HPDE6-E6E7 (cell line): ENCODE data around the gene EPHB2.
"Not testable (repeated sequence)": the region's sequence is repeated elsewhere in the genome, so short reads cannot be mapped to it uniquely, and the experiment has no call there.

Experiments used
- DNase-seq: peaks from one replicate; pipeline ENCODE4 v3.0.0; 2011; ENCODE audit warnings: missing footprints; ENCODE audit errors: extremely low spot score

EPHB2 gene

DNA sequence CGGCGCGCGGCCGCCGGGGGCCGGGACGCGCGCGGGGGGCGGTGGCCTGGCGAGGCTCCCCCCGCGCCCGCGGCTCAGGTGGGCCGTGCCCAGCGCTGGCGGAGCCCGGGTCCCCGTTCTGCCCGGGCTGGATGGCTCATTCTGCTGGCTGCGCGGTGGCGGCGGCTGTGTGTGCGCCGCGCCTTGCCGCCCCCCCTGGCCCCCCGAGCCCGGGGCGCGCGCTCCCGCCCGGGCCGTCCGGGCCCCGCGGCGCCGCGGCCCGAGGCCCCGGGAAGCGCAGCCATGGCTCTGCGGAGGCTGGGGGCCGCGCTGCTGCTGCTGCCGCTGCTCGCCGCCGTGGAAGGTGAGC is at the start of gene EPHB2:
Gene EPHB2 (plus strand): TSS at position 139 of the 349 bp plus-strand sequence. CDS start 144 bp downstream, at position 283.
- peak; percentile 57 for DNase-seq

DNA sequence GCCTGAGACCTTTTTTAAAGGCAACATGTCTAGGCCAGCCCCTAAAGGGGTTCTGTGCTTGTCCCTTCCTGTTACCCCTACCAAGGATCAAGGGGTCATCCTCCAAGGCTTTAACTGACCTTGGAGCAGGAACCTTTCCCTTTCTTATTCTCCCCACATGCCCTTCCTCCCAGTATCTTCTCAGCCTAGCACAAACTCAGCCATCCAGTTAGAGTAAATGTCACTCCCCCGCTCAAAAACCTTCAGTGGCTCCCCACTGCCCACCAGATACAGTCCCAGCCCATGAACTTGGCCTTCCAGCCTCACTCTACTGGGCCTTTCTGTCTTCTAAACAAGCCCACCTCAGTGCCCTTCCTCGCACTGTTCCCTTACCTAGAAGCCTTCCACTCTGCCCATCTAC is 48.8 kb upstream of the EPHB2 start:
- DNase-seq, result no peak

DNA sequence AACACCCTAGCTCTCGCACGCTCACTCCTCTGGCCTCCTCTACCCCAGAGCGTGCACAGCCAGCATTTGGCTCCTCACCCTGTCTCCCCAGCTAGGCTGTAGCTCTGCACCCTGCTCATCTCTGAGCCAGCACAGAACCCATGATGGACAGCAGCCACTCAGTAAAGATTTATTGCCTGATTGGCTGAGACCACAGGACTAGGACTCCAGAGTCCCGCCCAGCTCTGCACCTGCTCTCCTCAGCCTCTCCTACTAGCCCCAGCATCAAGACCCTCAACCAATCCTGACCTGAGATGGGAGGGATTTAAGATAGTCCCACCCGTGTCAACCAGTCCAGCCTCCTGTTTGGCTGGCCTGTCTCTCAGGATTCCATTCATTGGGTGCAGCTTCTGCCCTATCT is 48.3 kb upstream of the EPHB2 start:
- DNase-seq, result no peak

DNA sequence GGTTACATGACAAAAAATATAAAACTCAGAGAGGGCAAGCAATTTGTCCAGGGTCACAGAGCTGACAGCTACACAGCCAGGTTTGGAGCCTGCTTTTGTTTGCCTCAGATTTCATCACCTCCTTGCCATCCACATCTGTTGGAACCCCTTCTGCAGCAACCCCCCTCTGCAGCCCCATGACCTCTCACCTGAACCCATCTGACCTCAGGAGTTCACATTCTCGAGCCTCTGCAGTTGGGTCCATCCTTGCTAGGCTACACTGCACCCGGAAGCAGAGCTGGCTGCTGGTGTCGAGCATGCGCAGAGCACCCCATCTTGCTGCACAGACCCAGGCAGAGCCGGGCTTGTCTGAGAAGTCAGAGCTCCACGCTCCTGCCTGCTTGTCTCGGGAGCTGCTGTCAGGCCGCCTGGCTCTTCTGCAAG is 47.6 kb upstream of the EPHB2 start:
- DNase-seq, result no peak

DNA sequence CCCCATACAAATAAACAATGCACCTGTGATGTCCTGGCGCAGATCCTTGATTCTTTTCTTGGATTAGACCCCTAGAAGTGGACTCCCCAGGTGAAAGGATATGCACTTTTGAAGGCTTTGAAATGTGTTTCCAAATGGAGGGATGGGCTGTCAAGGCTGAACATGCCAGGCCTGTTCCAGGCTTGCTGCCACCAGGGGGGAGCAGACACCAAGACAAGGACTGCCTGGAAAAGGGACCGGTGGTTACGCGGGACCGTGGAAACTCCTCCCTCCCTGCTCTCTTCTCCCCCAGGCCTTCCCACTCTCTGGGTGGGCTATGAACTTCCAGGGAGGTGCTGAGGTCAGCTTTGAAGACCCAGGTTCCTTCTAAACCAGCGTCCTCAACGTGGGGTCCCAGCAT is 44.9 kb upstream of the EPHB2 start:
- peak; percentile 64 for DNase-seq

DNA sequence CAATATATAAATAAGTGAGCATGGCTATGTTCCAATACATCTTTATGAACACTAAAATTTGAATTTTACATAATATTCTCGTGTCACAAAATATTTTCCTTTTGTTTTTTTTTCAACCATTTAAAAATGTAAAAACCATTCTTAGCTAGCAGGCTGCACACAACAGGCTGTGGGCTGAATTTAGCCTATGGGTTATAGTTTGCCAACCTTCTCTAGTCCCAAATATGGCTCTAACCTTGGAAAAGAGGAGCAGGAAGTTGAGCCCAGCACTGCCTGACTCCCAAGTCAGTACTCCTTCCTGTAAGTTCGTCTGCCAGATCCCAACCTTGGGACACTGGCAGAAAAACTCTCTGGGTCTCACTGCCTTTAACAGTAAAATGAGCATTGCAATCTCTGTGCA is 44.2 kb upstream of the EPHB2 start:
- no peak for DNase-seq

DNA sequence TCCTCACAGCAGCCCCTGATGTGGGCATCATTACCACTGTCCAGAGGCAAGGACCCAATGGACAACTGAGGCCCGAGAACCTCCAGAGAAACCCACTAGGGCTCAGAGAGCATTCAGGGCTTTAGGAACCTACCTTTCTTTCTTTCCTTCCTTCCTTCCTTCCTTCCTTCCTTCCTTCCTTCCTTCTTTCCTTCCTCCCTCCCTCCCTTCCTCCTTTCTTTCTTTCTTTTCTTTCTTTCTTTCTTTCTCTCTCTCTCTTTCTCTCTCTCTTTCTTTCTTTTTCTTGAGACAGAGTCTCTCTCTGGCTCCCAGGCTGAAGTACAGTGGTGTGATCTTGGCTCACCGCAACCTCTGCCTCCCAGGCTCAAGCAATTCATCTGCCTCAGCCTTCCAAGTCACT is 41.8 kb upstream of the EPHB2 start:
- not testable (repeated sequence) for DNase-seq

DNA sequence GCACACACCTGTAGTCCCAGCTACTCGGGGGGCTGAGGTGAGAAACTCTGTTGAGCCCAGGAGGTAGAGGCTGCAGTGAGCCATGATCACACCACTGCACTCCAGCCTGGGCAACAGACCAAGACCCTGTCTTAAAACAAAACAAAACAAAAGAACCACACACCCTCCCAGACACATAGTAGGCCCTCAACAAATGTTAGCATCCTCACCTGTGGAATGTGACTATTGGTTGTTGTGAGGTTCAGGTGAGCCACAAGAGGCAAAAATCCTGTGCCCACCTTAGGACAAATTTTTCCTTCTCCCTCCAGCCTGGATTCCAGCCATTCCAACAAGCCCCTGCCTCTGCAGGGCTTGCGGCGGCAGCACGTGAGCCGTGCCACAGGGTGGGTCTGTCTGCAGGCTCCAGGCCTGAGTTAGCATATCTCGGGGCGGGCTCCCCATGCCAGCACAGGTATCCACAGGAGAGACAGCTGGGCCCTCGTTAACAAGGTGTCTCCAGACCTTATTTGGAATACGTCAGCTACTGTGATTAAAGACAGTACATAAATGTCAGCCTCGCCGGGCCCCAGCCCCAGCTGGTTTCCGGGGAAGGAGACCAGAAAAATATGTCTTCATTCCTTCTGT is 40.2 kb upstream of the EPHB2 start:
- DNase-seq, result no peak

DNA sequence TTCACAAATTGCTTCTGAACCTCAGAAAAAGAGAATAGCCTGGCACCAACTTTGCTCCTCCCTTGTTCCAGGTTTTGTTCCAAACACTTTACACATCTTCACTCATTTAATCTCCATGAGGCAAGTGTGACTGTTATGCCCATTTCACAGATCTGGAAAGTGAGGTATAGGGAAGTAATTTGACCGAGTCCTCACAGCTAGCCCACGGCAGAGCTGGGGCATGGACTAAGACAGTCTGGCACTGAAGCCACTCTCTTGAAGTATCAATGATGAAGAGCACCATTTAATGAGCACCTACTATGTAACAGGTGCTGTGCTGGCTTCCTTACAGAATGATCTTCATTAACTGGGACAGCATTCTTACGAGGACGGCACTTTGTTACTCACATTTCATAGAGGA is 38.6 kb upstream of the EPHB2 start:
- no peak for DNase-seq

DNA sequence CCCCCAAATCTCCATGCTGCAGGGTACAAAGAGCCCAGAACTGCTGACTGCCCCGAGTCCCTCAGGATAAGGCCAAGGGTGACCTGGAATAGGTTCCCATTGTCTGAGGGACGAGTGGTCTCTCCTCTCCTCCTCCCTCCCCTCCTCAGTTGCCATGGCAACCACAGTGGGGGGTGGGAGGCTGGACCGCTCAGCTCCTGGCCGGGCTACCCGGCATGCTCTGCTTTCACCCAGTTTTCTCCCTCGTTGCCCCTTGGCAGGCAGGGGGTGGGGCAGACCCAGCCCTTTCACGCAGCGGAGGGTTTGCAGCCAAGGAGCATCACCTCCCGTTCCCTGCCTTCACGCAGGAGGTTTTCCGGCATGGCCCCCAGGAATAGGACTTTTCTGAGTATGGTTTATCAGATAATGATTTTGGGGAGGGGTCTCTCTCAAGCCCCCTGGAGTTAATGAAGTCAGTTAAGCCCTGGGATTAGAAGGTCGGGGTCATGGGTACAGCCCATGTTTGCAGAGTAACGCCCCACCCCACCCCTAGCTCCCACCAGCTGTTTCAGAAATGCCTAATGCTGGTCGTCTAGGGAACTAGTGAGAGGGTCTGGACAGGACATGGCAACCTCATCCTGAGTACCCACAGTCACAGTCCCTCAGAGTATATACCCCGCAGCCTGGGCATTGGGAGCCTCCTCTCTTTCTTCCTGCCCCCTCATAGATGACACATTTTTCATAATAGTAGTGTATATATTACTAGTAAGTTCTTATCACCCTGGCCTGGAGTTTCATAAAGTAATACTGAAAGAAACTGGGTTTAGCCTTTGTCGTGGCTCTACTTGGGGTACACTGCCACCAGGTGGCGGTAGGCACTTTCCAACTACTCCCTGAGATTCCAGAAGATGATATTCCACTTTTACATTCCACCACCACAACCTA is 36.9 kb upstream of the EPHB2 start:
- peak; percentile 44 for DNase-seq

DNA sequence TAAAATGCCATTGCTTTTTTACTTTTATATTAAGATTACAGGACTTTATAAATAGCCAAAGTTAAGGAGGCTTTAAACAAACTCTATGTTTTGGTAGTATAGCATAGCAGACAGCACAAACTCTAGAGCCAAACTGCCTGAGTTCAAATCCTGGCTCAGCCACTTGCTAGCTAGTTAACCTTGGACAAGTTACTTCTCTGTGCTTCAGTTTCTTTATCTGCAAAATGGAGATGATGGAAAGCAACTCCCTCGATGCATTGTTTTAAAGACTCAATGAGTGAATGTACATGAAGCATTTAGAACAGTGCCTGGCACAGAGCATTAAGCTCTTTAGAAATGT is 36.3 kb upstream of the EPHB2 start:
- DNase-seq, result no peak

DNA sequence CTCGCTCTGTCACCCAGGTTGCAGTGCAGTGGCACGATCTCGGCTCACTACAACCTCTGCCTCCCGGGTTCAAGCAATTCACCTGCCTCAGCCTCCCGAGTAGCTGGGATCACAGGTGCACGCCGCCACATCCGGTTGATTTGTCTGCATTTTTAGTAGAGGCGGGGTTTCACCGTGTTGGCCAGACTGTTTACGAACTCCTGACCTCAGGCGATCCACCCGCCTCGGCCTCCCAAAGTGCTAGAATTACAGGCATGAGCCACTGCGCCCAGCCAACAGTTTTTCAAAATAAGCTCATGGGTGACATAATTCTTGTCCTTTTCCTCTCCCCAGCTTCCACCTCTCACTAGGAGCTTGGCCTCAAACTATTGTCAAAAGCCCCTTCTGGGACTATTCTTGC is 34.5 kb upstream of the EPHB2 start:
- not testable (repeated sequence) for DNase-seq

DNA sequence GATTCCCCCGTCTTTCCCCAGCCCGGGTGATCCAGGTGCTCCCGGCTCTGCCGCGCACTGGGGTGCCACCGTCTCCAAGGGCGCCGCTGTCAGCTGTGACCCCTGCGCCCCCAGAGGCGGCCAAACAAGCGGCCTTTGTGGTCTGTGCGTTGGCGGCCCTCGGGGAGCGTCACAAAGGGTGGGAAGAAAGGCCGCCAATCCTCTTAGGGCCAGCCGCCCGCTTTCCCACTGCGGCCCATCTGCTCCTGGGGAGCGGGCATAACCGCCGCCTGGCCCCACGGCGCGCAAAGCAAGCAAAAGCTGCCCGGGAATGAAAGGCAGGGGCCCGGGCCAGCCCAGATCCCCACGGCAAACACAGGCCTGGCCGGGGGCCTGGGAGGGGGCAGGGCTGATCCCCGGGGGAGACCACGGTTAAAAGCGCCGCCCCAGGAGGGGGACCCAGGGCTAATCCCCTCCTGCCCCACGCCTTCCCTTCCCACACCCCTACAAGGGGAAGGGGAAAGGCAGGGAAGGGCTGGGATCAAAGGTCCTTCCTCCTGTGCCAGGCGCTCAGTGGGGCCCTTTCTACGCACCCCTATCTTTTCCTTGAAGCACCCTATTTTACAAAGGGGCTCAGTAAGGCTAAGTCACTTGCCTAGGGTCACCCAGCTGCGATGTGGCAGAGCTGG is 33.6 kb upstream of the EPHB2 start:
- no peak for DNase-seq

DNA sequence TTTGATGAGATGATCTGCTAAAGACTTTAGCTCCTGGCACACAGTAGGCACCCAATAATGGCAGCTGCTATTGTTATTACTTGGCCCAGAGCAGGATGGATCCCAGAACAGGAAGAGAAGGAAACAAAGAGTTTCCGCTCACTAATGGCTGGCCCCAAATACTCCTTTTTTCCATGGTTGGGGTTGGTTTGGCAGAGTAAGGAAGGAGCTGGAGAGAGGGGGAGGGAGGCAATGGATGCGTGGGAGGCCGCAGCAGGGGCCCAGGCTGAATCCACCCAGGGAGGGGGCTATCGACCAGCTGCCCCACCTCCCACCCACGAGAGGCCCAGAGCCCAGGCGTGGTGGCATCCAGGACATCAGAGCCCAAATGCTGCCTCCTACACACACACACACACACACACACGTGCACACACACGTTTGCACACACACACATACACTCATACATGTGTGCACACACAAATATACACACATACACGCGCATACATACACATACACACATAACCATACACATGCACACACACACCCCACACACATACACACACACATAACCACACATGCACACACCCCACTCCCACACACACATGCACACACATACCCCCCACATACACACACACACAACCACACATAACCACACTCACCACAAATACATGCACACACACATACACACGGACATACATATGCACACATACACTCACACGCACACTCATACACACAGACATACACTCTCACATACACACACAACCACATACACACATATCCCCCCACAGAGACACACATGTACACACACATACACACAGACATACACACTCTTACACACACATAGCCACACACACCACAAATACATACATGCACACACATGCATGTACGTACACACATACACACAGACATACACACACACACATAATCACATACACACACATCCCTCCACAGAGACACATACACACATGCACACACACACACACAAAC is 32.4 kb upstream of the EPHB2 start:
- no peak for DNase-seq

DNA sequence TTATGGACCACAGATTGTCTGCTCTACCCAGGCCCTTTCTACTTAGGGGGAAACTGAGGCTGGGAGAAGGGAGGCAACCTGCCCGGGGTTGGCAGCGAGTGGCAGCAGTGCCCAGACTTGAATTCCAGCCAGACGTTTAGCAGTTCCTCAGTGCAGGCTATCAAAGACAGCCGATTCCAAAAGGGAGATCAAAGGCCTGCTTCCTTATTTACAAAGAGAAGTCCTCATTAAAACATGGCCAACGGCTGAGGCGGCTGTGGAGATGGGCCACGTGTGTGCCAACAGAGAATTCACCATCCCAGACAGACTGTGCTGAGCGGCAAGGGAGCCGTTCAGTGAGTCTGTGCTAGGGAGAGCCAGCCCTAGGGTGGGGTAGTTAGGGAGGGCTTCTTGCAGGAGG is 29.9 kb upstream of the EPHB2 start:
- DNase-seq, result no peak

DNA sequence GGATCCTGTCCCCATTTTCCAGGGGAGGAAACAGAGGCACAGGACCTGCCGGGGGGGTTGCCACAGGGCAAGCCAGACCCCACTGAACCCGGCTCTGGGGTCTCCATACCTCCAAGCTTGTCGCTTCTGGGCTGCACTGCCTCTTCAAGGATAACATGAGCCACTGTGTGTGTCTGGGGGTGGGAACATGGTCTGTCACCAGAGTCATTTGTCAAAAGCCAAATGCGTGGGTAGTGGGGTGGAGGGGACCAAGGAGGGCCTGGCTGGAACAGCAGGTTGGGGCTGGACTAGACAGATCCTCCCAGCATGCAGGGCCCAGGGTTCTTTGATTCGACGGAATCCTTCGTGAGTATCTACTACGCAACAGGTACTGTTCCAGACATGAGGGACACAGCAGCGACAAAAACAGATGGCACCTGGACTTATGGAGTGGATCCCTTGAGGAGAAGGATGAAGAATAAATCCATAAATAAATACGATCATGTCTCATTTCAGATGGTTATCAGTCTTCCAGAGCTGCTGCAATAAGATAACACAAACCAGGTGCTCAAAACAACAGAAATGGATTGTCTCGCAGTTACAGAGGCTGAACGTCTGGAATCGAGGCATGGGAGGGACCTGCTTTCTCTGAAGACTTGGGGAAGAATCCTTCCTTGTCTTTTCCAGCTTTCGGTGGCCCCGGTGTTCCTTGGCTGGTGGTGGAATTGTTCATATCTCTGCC is 28.9 kb upstream of the EPHB2 start:
- no peak for DNase-seq

DNA sequence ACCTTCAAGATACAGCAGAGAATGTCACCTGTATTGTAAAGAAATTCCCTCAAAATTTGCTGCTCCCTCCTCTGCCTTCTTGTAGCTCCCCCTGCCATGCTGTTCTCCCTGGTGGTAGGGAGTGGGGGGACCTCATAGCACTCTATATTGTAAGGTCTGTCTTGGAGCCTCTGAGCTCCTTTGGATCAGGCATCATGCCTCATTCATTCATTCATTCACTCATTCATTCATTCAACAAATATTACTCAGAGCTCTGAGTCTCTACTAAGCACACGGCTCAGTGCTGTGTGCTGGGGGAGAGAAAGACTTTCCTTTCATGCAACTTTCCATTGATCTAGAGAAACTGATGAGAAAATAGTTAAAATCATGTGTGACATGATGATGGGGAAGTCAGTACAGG is 27.1 kb upstream of the EPHB2 start:
- no peak for DNase-seq

DNA sequence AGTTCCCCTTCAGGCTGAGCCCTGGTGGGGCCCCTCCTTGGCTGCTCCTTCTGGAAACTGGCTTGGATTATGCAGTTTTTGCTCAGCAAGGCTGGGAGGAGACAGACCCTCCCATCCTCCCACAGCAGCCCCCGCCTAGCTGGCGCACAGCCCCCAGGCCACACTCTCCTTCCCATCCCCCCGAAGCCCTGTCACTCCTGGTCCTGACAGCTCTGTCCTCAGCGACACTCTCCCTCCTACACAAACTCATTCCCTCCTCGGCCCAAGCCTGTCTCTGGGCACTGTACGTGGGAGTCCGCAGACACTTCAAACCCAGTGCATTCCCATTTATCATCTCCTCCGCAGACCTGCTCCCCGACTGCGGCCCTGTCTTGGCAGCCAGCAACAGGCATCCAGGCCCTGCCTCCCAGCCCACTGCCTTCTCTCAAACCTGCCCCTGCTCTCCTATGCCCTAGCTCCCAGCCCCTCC is 25.0 kb upstream of the EPHB2 start:
- DNase-seq, result no peak

DNA sequence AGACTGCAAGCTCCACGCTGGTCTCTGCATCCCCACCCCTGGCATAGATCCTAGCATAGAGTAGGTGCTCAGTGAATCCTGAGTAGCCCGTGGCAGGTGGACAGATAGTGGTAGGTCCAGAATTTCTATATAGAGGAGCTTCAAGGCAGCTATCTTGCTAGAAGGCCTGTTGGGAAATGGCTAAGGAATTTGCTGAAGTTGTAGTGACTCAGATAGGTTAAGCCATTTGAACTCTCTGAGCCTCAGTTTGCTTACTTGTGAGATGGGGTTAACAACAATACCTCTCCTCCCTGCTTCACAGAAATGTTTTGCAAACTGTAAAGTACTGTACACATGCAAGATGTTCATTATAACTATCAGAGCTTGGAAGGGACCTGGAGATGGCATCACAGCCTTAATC is 23.4 kb upstream of the EPHB2 start:
- no peak for DNase-seq

DNA sequence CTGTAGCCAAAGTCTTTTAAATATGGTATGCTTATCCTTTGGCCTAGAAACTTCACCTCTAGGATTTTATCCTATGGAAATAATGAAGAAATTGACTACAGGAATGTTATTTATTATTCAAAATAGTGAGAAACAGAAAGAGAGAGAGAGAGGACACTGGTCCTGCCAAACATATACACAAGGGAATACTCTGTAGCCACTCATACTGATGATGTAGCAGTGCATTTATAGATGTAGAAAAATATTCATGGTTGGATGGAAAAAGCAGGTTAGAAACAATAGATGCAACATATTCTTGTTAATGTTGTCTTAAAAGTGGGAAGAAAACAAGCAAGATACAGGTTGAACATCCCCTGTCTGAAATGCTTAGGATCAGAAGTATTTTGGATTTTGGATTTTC is 22.2 kb upstream of the EPHB2 start:
- DNase-seq, result no peak

DNA sequence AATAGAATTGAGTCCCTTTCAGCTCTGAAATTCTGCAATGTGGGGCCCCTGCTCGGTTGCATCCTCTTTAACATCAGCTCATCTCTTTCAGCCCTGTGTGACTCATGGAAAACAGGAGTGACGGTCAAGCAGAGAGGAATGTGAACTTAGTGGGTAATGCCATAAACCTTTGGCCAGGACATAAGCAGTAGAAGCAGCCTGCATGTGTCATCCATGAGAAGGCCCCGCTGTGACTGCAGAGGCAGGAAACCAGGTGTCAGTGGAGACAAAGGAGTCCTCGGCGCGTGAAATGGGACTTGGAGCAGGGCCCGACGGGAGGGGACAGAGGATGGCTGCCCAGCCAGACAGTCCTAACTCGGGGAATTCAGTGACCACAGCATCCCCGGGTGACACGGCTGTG is 21.1 kb upstream of the EPHB2 start:
- peak; percentile 87 for DNase-seq
